Keratinocyte (primary cell): Measurements from ENCODE around the gene RPP25L.

Experiments used
- CTCF ChIP-seq, 3 experiments: IDR thresholded peaks in 1 of 3; conservative IDR thresholded peaks in 1 of 3; optimal IDR thresholded peaks in 1 of 3; 2 replicates in 2 of 3; 3 replicates in 1 of 3; pipeline versions ENCODE3 to v1.5.1; 2011; ENCODE audit warnings: low read length in 3 of 3, mild to moderate bottlenecking in 3 of 3, moderate library complexity in 2 of 3, control low read depth in 1 of 3, inconsistent platforms in 1 of 3; ENCODE audit not compliant: insufficient read depth in 2 of 3; ENCODE audit errors: extremely low read depth in 1 of 3
- EZH2 ChIP-seq: IDR thresholded peaks from one replicate; pipeline ENCODE4 v1.6.1; 2012; ENCODE audit warnings: inconsistent platforms, mild to moderate bottlenecking, low read length, moderate library complexity

DNA sequence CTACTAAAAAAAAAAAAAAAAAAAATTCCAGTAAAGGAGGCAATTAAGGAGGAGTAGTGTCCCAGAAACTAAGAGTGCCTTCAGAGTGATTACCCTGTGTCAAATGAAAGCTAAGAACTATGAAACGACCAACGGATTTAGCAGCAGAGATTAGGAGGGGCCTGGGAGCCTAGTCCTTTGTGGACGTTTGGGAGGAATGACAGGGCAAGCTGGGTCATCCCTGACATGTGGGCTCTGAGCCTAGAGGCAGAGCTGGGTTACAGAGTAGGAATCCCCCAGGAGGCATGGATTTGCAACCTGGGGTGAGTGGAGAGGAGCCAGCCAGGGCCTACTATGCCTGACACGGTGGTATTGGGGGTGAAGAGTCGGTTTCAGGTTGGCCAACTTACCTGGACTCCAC, 21.3 kb upstream of the RPP25L start:
- no peak for TF ChIP-seq CTCF (optimal IDR thresholded peaks at IDR 0.05 in 1 of 3, IDR thresholded peaks at IDR 0.05 in 1 of 3, conservative IDR thresholded peaks at IDR 0.05 in 1 of 3; ENCODE audit: extremely low read depth in 1 of 3, insufficient read depth in 2 of 3, low read length in 3 of 3)
- TF ChIP-seq EZH2, result no peak
